RPMI7951 (cell line): ENCODE results near the gene HDHD2. TPM values are rescaled to one million over a fixed set of nuclear protein-coding genes. Genes with fewer than 3 reads are reported as not detected.

Source experiments
- DNase-seq: peaks from one replicate; pipeline ENCODE4 v3.0.0-alpha.2; 2012; ENCODE audit warnings: low read depth
- total RNA-seq: library from RNA; depleted of rRNA; stranded (reverse); fragments of >200 nt; shearing (Covaris generic); gene quantifications from 2 replicates; pipeline ENCODE4 v1.2.3, GENCODE V29; 2014; rRNA removed

Gene HDHD2
- total RNA-seq, 1 experiment from 2014 or later = 16.8 TPM

GRCh38 chr18:47062471-47062870 lies 87.8 kb downstream of the HDHD2 start:
- DNase-seq = no peak

Other genes with a start within 250 kb of the HDHD2 start
- 17.2 and 23.8 TPM in 2 replicates for gene PIAS2, start 233.0 kb downstream of the HDHD2 start, total RNA-seq
- gene KATNAL2, start 232.9 kb downstream of the HDHD2 start, total RNA-seq = 4.3 and 5.8 TPM in 2 replicates
- gene ELOA2, start 114.9 kb downstream of the HDHD2 start, total RNA-seq = not detected in 2 replicates
- 39.5 and 41.3 TPM in 2 replicates for gene IER3IP1, start 25.9 kb upstream of the HDHD2 start, total RNA-seq
- gene SKOR2, start 101.2 kb upstream of the HDHD2 start, total RNA-seq = not detected in 2 replicates